Loucy (cell line): ENCODE results near the gene TMEM187.

Source experiments
- EZH2phosphoT487 ChIP-seq: fragments of 200-600 bp; IDR thresholded peaks from 2 replicates; pipeline ENCODE4 v1.6.1; 2018; ENCODE audit warnings: antibody characterized with exemption, mild to moderate bottlenecking, moderate library complexity, borderline replicate concordance
- TF ChIP-seq, protein P1 (sequence below): fragments of 200-600 bp; sonication (generic); conservative IDR thresholded peaks from 2 replicates; pipeline ENCODE4 v1.5.1; 2014; ENCODE audit warnings: mild to moderate bottlenecking, antibody characterized with exemption, low read length

DNA sequence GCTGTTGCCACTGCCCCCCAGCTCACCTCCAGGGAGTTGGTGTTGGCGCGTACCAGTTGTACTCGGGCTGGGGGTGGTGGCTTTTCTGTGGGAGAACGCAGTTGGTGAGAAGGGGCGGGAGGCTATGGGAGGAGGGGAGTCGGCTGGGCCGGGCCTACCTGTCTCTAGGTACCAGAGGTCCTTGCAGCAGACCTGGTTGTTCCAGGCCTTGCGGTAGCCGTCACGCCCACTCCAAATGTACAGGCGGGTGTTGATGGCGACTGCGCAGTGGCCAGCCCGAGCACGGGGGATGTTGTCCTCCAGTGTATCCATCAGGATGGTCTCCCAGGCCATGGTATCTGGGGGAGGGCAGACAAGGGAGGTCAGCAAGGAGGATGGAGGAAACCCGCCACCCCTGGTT is 12.5 kb upstream of the TMEM187 start:
- TF ChIP-seq, protein P1, sequence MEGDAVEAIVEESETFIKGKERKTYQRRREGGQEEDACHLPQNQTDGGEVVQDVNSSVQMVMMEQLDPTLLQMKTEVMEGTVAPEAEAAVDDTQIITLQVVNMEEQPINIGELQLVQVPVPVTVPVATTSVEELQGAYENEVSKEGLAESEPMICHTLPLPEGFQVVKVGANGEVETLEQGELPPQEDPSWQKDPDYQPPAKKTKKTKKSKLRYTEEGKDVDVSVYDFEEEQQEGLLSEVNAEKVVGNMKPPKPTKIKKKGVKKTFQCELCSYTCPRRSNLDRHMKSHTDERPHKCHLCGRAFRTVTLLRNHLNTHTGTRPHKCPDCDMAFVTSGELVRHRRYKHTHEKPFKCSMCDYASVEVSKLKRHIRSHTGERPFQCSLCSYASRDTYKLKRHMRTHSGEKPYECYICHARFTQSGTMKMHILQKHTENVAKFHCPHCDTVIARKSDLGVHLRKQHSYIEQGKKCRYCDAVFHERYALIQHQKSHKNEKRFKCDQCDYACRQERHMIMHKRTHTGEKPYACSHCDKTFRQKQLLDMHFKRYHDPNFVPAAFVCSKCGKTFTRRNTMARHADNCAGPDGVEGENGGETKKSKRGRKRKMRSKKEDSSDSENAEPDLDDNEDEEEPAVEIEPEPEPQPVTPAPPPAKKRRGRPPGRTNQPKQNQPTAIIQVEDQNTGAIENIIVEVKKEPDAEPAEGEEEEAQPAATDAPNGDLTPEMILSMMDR, result no peak
- no peak for TF ChIP-seq EZH2phosphoT487
